Anterior cingulate cortex (tissue), 58 donors: ENCODE results near the gene RAB2B.
A peak's percentile ranks its signal among the peaks of the same experiment; 100 is the strongest.

Experiments
- DNase-seq, 58 donors: peaks; one replicate each; lab custom pipeline; 2025; lab: John Stamatoyannopoulos, UW

The RAB2B gene

DNA sequence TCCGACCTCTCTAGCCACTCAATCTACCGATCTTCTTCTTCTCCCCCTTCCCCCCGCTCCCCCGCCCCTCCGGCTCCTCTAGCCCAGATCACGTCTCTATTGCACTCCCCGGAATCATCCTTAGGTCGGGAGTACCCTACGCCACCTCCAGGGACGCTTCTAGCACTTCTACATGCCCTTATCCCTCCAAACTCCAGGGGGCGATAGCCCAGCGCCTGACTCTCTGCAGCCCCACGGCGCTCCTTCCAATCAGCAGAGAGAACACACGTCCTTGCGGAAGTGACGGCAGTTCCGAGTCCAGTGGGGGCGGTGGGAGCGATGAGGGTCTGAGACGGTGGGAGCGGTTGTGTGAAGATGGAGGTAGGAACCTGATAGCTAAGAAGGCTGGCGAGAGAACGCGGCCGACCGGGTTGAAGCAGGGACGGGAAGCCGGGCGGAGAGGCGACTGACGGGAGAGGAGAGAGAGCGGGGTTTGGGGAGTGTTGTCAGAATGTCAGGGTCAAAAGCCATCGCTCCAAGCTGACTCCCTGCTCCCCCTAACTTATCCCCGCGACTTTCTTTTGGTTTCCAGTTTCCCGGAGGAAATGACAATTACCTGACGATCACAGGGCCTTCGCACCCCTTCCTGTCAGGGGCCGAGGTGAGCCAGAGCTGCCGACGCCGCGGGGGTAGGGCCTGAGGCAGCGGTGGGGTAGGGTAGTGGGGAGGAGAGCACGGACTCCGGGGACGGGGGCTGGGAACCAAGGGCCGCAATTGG lies at the start of gene RAB2B, which contains the start of gene TOX4:
Gene RAB2B, minus strand, starts transcription at position 35 of the 757 bp plus-strand sequence. CDS start 87 bp downstream, outside the sequence.
Gene TOX4, plus strand, starts transcription at position 271 of the 757 bp plus-strand sequence. Its CDS starts 84 bp downstream, at position 355.
- DNase-seq = peak; percentile 76 to 99 (median 97)

- DNase-seq = peak in 57 of 58 donors; percentile 11 to 88 (median 69)
These were observed 49.4 kb upstream of the RAB2B start, which contains the start of gene SALL2 for GRCh38 chr14:21525962-21526671. SALL2 (minus strand) TSS chr14:21526346; CDS start chr14:21526127, 219 bp downstream.

DNA sequence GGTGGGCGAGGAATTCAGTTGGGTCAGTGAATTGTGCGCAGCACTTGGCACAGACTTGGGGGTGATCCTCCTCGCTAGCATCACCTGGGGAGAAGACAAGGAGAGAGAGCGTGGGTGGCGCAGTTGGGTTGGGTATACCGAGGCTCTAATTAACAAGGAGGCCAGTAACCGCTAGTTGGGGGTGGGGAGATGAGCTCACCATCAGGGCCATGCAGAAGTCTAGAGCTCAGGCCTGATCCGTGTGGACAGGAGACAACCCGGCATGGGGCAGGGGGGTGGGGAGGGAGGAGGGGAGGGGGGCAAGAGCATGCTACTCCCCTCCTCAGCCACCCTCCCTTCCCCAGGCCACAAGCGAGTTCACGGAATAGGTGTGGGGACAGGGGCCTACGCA lies 48.8 kb upstream of the RAB2B start:
- peak in 16 of 58 donors; percentile 4 to 58 (median 14) for DNase-seq

GRCh38 chr14:21524575-21525490 lies 48.1 kb upstream of the RAB2B start:
- DNase-seq = peak in 5 of 58 donors; percentile 5 to 33 (median 8)

- DNase-seq = no peak
These were observed 46.4 kb upstream of the RAB2B start for GRCh38 chr14:21523203-21523602.

DNA sequence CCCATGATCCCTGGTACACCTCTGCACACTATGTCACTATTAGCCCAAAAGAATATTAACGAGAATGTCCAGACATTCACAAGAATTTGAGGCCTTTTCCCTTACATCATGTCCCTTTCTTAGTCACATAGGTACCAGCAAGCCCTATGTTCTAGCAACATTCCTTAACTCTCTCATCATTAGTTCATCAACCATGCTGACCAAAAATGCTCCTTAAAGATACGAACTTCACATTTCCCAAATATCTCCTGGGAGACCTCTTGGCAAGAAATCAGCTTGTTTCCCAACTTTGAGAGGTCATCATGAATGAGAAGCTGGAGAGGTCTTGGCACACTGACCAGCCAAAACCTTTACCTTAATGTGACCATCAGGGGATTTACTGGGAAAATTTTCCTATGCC lies 44.7 kb upstream of the RAB2B start:
- no peak for DNase-seq

GRCh38 chr14:21520767-21521166 lies 44.0 kb upstream of the RAB2B start:
- DNase-seq = no peak

- DNase-seq = no peak
These were observed 42.0 kb upstream of the RAB2B start for GRCh38 chr14:21518725-21519124.

DNA sequence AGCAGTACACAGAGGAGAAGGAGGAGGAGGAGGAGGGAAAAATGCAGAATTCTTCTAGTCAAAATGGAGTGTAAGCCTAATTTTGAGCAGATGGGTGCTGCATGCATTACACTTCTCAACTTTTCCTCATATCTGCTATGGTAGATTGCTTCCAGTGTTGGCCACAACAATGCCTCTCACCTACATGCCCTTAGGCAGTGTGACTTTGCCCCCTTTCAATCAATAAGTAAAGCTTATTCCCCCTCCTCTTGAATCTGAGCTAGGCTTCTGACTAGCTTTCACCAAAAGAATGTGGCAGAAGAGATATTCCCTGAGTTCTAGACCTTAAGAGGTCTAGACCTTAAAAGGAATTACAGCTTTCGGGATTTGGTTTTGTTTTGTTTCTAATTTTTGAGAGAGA lies 37.6 kb upstream of the RAB2B start:
- no peak for DNase-seq

DNA sequence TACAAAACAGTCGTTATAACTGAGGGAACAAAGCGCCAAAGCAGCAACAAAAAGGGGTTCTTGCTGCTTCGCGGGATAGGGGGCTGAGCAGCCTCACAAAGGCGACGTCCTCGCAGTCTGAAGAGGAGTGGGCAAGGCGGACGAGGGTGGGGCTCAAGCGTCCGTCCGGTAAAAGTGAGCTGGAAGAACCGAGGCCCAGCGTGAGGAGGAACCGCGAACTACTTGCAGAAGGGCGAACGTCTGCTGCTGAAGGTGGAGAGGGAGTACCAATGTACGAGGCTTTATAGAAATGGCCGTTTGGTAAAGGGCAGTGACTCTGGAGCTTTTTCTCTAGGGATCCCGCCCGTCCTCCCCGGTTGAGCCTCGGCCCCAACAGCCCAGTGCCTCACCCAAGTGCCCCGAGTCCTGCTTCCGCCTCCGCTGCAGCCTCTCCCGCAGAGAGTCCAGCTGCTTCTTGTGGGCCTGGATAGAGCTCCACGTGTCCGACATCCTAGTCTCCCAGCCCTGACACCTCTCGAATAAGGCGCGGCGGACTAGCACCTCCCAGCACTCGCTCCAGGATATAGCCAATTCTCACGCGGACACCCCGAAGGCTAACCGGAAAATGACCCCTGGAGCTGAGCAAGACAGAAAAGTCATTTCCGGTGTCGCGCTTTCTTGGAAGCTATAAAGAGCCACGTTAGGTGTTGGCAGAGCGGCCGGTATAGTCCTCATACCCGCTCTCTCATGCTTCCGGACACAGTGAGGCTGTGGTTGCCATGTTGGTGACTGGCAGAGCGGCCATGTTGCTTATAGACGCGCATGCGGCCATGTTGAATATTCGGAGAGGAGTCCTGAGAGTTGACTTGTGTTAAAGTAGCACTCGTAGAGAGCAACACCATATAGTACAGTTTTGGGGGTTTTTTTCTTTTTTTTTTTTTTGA lies 34.2 kb upstream of the RAB2B start, which contains the start of gene METTL3:
Gene METTL3, minus strand, starts transcription at position 606 of the 923 bp plus-strand sequence. Its CDS starts 117 bp downstream, at position 489.
- peak; percentile 63 to 99 (median 96) for DNase-seq

GRCh38 chr14:21509432-21510143 lies 32.8 kb upstream of the RAB2B start:
- no peak for DNase-seq

DNA sequence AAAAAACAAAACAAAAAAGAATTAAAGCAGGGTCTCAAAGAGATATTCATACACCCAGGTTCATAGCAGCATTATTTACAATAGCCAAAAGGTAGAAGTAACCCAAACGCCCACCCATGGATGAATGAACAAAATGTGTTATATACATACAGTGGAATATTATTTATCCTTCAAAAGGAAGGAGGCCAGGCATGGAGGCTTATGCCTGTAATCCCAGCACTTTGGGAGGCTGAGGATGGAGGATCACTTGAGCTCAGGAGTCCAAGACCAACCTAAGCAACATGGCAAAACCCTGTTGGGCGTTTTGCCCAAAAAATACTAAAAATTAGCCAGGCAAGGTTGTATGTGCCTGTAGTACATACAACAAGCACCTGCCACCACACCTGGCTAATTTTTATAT lies 29.8 kb upstream of the RAB2B start:
- DNase-seq = no peak

GRCh38 chr14:21505012-21505553 lies 28.3 kb upstream of the RAB2B start:
- no peak for DNase-seq

- no peak for DNase-seq
These were observed 26.6 kb upstream of the RAB2B start for GRCh38 chr14:21503376-21503775.

DNA sequence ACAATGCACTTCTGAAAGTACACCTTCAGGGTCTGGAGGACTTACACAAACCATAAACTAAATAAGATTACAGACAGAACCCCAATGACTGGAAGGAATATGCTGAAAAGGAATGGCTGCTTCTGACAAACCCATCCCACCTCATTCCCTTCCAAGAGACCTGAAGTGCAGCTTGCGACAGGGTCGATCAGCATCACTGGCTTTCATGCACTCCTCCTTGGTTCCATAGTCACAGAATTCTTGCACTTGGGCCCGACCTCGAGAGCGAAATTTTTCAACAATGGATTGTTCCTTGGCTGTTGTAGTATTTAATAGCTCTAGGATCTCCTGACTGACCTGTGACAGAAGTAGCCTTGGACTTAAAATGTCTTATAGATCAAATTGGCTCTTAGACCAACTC lies 24.8 kb upstream of the RAB2B start:
- no peak for DNase-seq

- peak in 3 of 58 donors; percentile 11 to 35 (median 25) for DNase-seq
These were observed 22.1 kb upstream of the RAB2B start for GRCh38 chr14:21498540-21499526.

- no peak for DNase-seq
These were observed 19.7 kb upstream of the RAB2B start for GRCh38 chr14:21496453-21496852.
